T-helper 17 cell (primary cell): ENCODE results near the gene KIFC1. TPM values are rescaled to one million over a fixed set of nuclear protein-coding genes. Genes with fewer than 3 reads are reported as not detected.

Source experiments
- ATAC-seq: fragments of 150-1000 bp; cut with Tn5 transposase; 2 replicates; pipeline ENCODE4 v1.10.0; 2021; ENCODE audit warnings: mild to moderate bottlenecking, moderate library complexity
- DNase-seq, 3 donors: peaks; one replicate each; pipeline versions ENCODE4 v3.0.0 to v3.0.0-alpha.2; 2020 to 2021
- H3K9me3 ChIP-seq: one replicate; pipeline ENCODE4 v1.7.0; 2013; ENCODE audit warnings: low read length, mild to moderate bottlenecking; ENCODE audit not compliant: control insufficient read depth, poor library complexity, severe bottlenecking
- H3K27ac Mint-ChIP-seq: one replicate; pipeline ENCODE4 v1.8.0; 2022; ENCODE audit warnings: mild to moderate bottlenecking, moderate library complexity, mixed read lengths
- H3K27me3 Mint-ChIP-seq: one replicate; pipeline ENCODE4 v1.8.0; 2022; ENCODE audit warnings: mixed read lengths
- H3K36me3 Mint-ChIP-seq: one replicate; pipeline ENCODE4 v1.8.0; 2022; ENCODE audit warnings: low read depth, mixed read lengths
- H3K4me1 Mint-ChIP-seq: one replicate; pipeline ENCODE4 v1.8.0; 2022; ENCODE audit warnings: mild to moderate bottlenecking, mixed read lengths
- H3K4me3 Mint-ChIP-seq: one replicate; pipeline ENCODE4 v1.8.0; 2022; ENCODE audit warnings: mild to moderate bottlenecking, moderate library complexity, mixed read lengths
- total RNA-seq, 4 donors: library from RNA in 2 of 4; stranded (reverse) in 2 of 4; gene quantifications; one replicate each; pipeline ENCODE4 v1.2.3 and lab custom pipeline; 2022 to 2026

Gene KIFC1
- total RNA-seq, 2 donors from 2014 or later: 1.3 to 3.7 TPM

GRCh38 chr6:33407132-33407718, 15.6 kb downstream of the KIFC1 start:
- DNase-seq: no peak
- Mint-ChIP-seq H3K27ac (peak overlapping the region; percentile 57), H3K27me3 (no peaks in the 10 kb centered on the region), H3K36me3 (peaks cover 4% of the 10 kb centered on the region), H3K4me3 (no peak overlapping the region), H3K4me1 (peaks cover 26% of the 10 kb centered on the region)
- ATAC-seq: no peak
- no peaks in the 10 kb centered on the region for H3K9me3 ChIP-seq

GRCh38 chr6:33410050-33410710, 18.6 kb downstream of the KIFC1 start:
- H3K27ac Mint-ChIP-seq: peak overlapping the region; percentile 92
- no peaks in the 10 kb centered on the region for H3K27me3 Mint-ChIP-seq
- ATAC-seq: peak; percentile 76
- no peaks in the 10 kb centered on the region for H3K9me3 ChIP-seq
- peaks cover 42% of the 10 kb centered on the region for H3K4me1 Mint-ChIP-seq
- peak overlapping the region; percentile 96 for H3K4me3 Mint-ChIP-seq
- H3K36me3 Mint-ChIP-seq: peaks cover 9% of the 10 kb centered on the region
- peak; percentile 95 to 99 (median 98) for DNase-seq

GRCh38 chr6:33410711-33411631, 19.3 kb downstream of the KIFC1 start, which contains the start of gene PHF1:
Gene PHF1, plus strand, starts transcription at chr6:33411014. Its CDS starts 1,250 bp downstream, at chr6:33412264.
- H3K9me3 ChIP-seq: no peaks in the 10 kb centered on the region
- H3K4me3 Mint-ChIP-seq: peak within 1 kb of the TSS; percentile 96
- peaks cover 12% of the 10 kb centered on the region for H3K36me3 Mint-ChIP-seq
- H3K27me3 Mint-ChIP-seq: no peaks in the 10 kb centered on the region
- peak; percentile 76 for ATAC-seq
- DNase-seq: peak in 1 of 3 donors; percentile 84
- H3K4me1 Mint-ChIP-seq: peaks cover 45% of the 10 kb centered on the region
- H3K27ac Mint-ChIP-seq: peak within 1 kb of the TSS; percentile 92

- H3K9me3 ChIP-seq: no peaks in the 10 kb centered on the region
- H3K4me3 Mint-ChIP-seq: peak overlapping the region; percentile 96
- peaks cover 12% of the 10 kb centered on the region for H3K36me3 Mint-ChIP-seq
- H3K27me3 Mint-ChIP-seq: no peaks in the 10 kb centered on the region
- H3K4me1 Mint-ChIP-seq: peaks cover 50% of the 10 kb centered on the region
- ATAC-seq (no peak), DNase-seq (no peak)
- peak overlapping the region; percentile 92 for H3K27ac Mint-ChIP-seq
Measured at GRCh38 chr6:33411632-33412005, 20.0 kb downstream of the KIFC1 start.

- peaks cover 57% of the 10 kb centered on the region for H3K4me1 Mint-ChIP-seq
- ATAC-seq (no peak), DNase-seq (no peak)
- H3K4me3 Mint-ChIP-seq: peak overlapping the region; percentile 96
- no peaks in the 10 kb centered on the region for H3K27me3 Mint-ChIP-seq
- H3K27ac Mint-ChIP-seq: peak overlapping the region; percentile 100
- no peaks in the 10 kb centered on the region for H3K9me3 ChIP-seq
- H3K36me3 Mint-ChIP-seq: peaks cover 12% of the 10 kb centered on the region
Measured at GRCh38 chr6:33412140-33413009, 20.8 kb downstream of the KIFC1 start.

GRCh38 chr6:33413241-33414120, 21.9 kb downstream of the KIFC1 start:
- no peak for ATAC-seq
- Mint-ChIP-seq H3K27me3 (no peaks in the 10 kb centered on the region), H3K27ac (peak overlapping the region; percentile 100), H3K36me3 (peaks cover 12% of the 10 kb centered on the region), H3K4me3 (peak overlapping the region; percentile 96), H3K4me1 (peaks cover 62% of the 10 kb centered on the region)
- no peak for DNase-seq
- H3K9me3 ChIP-seq: no peaks in the 10 kb centered on the region

GRCh38 chr6:33414592-33415271, 23.1 kb downstream of the KIFC1 start:
- Mint-ChIP-seq H3K4me1 (peaks cover 70% of the 10 kb centered on the region), H3K36me3 (peaks cover 12% of the 10 kb centered on the region), H3K27ac (peak overlapping the region; percentile 100), H3K27me3 (no peaks in the 10 kb centered on the region), H3K4me3 (peak overlapping the region; percentile 85)
- DNase-seq (no peak), ATAC-seq (no peak)
- no peaks in the 10 kb centered on the region for H3K9me3 ChIP-seq

- ATAC-seq (no peak), DNase-seq (no peak)
- Mint-ChIP-seq H3K27ac (peak overlapping the region; percentile 100), H3K27me3 (no peaks in the 10 kb centered on the region), H3K36me3 (peaks cover 12% of the 10 kb centered on the region), H3K4me1 (peaks cover 71% of the 10 kb centered on the region), H3K4me3 (peak overlapping the region; percentile 97)
- no peaks in the 10 kb centered on the region for H3K9me3 ChIP-seq
Measured at GRCh38 chr6:33415831-33416230, 24.2 kb downstream of the KIFC1 start.

GRCh38 chr6:33416386-33417127, 24.9 kb downstream of the KIFC1 start:
- DNase-seq (no peak), ATAC-seq (no peak)
- peak overlapping the region; percentile 97 for H3K4me3 Mint-ChIP-seq
- no peaks in the 10 kb centered on the region for H3K9me3 ChIP-seq
- peaks cover 75% of the 10 kb centered on the region for H3K4me1 Mint-ChIP-seq
- peak overlapping the region; percentile 100 for H3K27ac Mint-ChIP-seq
- peaks cover 12% of the 10 kb centered on the region for H3K36me3 Mint-ChIP-seq
- no peaks in the 10 kb centered on the region for H3K27me3 Mint-ChIP-seq

GRCh38 chr6:33417128-33417902, 25.7 kb downstream of the KIFC1 start:
- no peaks in the 10 kb centered on the region for H3K27me3 Mint-ChIP-seq
- H3K9me3 ChIP-seq: no peaks in the 10 kb centered on the region
- H3K27ac Mint-ChIP-seq: peak overlapping the region; percentile 100
- H3K4me1 Mint-ChIP-seq: peaks cover 78% of the 10 kb centered on the region
- ATAC-seq (no peak), DNase-seq (no peak)
- peak overlapping the region; percentile 97 for H3K4me3 Mint-ChIP-seq
- H3K36me3 Mint-ChIP-seq: peaks cover 12% of the 10 kb centered on the region
